Stimulated activated CD8-positive, alpha-beta memory T cell treated with anti-CD3 and anti-CD28 coated beads, Interleukin-12 subunit alpha, Interleukin-12 subunit beta, amount 100 ng/mL, for 24 hours (primary cell): ENCODE data around the gene FBXW12.
"Not testable (repeated sequence)": the region's sequence is repeated elsewhere in the genome, so short reads cannot be mapped to it uniquely, and the experiment has no call there.

ENCODE experiments used
- DNase-seq: peaks from one replicate; pipeline ENCODE4 v3.0.0-alpha.2; 2020; ENCODE audit errors: extremely low read depth

FBXW12 gene, protein sequence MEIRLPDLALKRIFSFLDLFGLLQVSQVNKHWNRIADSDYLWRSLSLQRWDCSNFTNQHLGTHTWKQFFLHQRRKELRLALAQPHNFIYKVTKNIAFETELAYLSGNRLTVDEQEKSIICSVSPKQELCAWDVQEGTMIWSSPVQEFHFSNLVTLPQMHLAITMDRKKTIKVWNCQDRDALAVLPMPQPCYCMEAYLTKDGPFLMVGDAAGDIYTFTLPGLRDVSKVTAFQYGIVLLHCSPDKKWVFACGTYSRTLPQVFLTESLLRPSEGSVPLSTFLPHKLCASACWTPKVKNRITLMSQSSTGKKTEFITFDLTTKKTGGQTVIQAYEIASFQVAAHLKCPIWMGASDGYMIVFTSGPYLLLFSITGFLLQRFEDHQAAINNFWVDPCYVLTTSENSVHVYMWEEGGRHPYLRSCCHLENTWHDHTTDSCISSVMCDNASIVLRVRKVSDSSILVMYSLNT

DNA sequence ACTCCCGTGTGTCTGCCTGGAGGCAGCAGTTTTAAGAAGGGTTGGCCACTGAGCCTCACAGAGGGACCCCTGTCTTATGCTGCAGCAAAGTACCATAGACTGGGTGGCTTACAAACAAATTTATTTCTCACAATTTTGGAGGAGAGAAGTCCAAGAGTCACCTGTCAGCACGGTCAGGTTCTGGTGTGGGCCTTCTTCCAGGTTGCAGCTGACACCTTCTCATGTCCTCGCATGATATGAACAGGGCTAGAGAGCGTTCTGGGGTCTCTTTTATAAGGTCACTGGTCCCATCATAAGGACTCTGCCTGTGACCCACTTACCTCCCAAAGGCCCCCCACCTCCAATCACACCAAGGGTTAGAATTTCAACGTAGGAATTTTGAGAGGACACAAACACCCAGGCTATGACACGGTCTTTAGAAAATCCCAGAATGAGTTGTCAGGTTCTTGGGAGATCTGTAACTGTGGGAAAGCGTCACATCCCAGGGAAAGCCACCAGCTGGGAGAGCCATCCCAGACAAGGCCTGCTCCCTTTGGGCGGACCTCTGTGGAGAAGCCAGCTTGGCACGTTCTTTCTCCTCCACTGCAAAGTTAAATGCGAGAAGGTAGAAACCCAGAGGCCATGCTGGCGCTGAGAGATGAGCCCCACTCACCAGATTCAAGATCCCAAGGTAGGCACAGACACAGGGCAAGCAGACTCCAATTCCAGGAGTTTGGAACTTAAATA is at the start of gene FBXW12:
Gene FBXW12, plus strand, starts transcription at position 569 of the 726 bp plus-strand sequence. CDS start 549 bp downstream, outside the sequence.
- no peak for DNase-seq

- not testable (repeated sequence) for DNase-seq
These were observed 40.1 kb upstream of the FBXW12 start for GRCh38 chr3:48331706-48332435.

- DNase-seq: not testable (repeated sequence)
These were observed 38.4 kb upstream of the FBXW12 start, which contains the start of gene SPINK8 for GRCh38 chr3:48333346-48334245. SPINK8 (minus strand) TSS chr3:48333661; CDS start chr3:48328341, 5,320 bp downstream.

DNA sequence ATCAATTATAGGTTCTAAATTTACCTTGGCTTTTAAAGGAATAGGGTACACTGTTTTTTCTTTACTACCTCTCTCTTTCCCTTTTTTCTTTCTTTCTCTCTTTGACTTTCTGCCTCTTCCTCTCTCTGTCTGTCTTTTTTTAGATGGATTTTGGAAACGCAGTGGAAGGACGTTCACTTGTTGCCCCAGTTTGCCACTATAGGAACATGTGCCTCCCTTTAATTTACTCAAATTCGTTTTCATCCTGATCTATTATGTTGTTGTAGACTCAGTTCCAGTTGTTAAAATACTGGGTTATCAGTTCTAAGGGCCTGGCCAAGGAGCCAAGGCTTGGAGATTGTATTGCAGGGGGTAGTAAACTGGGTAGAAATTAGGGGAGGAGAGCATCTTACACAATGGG is 37.4 kb upstream of the FBXW12 start:
- no peak for DNase-seq

- DNase-seq: not testable (repeated sequence)
These were observed 36.7 kb upstream of the FBXW12 start for GRCh38 chr3:48335286-48335685.

- DNase-seq: not testable (repeated sequence)
These were observed 34.5 kb upstream of the FBXW12 start for GRCh38 chr3:48337536-48337935.

DNA sequence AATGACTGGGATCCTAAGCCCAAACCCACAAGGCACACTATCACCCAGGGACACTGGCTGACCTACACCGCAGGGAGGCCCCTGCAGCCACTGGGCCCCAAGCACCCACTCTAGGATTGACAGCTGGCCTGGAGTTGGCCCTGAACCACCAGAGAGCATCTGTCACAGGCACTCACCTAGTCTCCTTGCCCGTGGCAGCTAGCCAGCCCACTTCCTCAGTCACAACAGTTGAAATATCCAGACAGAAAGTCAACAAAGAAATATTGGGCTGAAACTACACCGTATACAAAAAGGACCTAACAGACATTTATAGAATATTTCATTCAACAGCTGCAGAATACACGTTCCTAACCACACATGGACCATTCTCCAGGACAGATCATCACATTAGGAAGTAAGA is 33.4 kb upstream of the FBXW12 start:
- no peak for DNase-seq

DNA sequence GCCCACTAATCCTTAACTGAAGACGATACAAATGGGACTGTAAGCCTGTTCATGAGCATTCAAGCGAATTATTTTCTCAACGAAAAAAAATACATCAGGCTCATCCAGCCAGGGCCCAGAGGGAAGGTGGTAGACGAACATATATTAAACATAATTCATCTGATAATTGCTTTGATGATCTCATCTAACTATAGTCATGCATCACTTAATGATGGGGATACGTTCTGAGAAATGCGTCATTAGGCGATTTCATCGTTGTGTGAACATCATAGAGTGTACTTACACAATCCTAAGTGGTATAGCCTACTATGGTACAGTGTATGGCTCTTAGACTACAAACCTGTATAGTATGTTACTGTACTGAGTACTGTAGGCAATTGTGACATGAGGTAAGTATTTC is 28.6 kb upstream of the FBXW12 start:
- DNase-seq: no peak

GRCh38 chr3:48344867-48345507 is 27.0 kb upstream of the FBXW12 start:
- no peak for DNase-seq

- no peak for DNase-seq
These were observed 26.0 kb upstream of the FBXW12 start for GRCh38 chr3:48345946-48346572.

DNA sequence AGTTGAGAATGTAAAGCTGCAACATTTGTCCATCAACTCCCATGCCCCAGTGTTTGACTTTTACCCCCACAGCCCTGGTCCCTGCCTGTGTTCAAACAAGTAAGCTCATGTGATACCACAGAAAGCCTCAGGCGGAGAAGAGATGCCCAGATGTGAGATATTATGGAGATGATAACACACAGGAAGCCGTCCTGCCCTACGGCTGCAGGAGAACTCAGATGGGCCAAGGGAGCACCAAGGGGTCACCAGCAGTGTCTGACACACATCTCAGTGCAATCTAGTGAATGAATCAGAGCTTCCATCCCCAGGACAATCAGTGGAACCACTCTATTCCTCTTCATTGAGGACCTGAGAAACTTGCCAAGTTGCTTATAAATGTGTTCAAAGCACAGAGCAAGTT is 24.5 kb upstream of the FBXW12 start:
- DNase-seq: no peak

DNA sequence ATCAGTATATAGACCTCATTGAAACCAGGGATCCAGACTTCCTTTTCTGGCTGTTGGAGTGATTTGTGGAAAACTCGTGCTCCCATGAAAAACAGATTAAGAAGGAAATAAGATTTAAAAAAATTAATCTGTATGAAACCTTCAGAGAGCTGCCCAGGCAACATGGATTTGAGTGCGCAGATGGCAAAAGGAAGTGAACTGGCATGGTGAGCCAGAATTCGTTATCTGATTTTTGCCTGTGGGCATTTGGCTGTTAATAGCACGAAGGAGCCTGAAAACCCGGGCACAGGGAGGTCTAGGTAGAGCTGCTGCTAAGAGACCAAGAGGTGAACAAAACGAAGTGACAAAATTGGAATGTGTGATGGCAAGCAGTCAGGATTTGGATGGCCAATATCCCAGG is 19.5 kb upstream of the FBXW12 start:
- DNase-seq: no peak

GRCh38 chr3:48353987-48354386 is 18.0 kb upstream of the FBXW12 start:
- DNase-seq: no peak

GRCh38 chr3:48356419-48356818 is 15.6 kb upstream of the FBXW12 start:
- no peak for DNase-seq

DNA sequence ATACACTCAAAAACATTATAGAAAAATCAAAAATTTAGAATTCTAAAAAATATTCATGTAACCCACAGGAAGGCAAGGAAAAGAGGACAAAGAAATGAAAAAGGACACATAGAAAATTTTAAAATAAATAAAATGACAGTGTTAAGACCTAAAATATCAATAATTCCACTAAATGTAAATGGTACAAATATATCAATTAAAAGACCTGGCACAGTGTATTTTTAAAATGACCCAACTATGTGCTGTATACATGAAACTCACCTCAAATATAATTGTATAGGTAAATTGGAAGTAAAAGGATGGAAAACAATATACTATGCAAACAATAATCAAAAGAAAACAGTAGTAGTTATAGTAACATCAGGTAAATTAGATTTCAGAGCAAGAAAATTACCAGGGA is 10.1 kb upstream of the FBXW12 start:
- no peak for DNase-seq

DNA sequence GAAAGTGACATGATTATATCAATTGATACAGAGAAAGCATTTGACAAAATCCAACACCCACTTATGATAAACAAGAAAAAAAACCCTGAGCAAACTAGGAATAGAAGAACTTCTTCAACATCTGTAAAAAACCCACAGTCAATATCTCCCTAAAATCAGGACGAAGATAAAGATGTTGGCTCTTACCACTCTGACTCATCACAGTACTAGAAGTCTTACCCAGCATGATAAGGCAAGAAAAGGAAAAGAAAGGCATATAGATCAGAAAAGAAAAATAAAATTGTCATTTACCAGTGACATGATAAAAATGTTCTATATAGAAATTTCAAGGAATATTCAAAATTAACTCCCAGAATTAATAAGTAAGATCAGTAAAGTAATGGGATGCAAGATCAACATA is 7.2 kb upstream of the FBXW12 start:
- no peak for DNase-seq

DNA sequence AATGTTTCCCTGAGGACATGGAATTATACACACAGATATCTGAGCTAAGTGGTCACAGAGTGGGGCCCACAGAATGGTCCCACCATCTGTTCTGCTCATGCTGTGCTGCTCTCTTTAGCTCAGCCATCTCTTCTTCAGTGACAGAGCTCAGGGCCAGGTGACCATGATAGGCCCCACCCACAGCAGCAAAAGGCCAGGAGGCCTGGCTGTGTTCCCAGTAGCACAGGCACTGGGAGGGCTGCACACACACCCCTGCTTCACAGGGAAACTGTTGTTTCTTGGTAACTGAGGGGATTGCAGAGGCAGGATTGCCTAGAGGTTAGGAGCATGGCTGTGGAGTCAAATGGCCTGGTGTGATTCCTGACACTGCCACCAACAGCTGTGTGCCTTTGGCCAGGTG is 4.8 kb upstream of the FBXW12 start:
- no peak for DNase-seq

GRCh38 chr3:48369693-48370332 is 2.2 kb upstream of the FBXW12 start:
- DNase-seq: no peak

DNA sequence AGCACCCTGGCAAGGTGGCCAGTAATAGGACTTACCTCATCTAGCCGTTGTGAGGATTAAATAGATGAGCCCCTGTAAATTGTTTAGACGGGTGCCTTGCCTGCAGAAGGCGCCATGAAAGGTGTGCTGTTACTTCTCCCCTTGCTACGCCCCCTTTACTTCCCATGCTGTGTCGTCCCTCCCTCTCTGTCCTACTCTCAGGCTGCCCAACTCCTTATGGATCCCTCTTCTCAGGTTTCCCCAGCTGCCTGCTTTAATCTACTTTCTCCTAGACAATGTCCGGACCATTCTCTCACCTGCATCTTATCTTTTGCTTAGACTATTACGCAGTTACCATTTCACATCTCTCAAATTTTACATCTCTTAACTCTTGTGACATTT is 1.7 kb upstream of the FBXW12 start:
- no peak for DNase-seq

DNA sequence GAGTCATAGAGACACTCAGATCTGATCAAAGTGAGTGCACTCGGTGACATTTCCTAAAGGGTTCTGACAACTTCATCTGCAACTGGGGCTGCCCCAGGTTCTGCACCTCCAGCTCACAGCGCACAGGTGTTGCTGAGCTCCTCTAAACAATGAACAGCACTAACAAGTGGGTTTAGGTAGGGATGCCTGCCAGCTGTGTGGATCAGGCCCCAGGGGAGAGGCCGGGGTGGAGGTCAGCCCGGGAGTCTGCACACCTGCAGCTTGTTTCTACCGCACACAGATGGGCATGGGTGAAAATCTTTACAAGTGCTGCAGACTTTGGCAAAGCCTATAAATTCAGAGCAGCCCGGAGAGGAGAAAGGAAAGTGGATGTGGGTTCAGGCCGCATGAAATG is 355 bp downstream of the FBXW12 start:
- no peak for DNase-seq
